ENCODE results near the gene SDK2.

Gene SDK2

GRCh38 chr17:73286863-73287296 is 357.4 kb downstream of the SDK2 start:
- DNase-seq: no peak

DNA sequence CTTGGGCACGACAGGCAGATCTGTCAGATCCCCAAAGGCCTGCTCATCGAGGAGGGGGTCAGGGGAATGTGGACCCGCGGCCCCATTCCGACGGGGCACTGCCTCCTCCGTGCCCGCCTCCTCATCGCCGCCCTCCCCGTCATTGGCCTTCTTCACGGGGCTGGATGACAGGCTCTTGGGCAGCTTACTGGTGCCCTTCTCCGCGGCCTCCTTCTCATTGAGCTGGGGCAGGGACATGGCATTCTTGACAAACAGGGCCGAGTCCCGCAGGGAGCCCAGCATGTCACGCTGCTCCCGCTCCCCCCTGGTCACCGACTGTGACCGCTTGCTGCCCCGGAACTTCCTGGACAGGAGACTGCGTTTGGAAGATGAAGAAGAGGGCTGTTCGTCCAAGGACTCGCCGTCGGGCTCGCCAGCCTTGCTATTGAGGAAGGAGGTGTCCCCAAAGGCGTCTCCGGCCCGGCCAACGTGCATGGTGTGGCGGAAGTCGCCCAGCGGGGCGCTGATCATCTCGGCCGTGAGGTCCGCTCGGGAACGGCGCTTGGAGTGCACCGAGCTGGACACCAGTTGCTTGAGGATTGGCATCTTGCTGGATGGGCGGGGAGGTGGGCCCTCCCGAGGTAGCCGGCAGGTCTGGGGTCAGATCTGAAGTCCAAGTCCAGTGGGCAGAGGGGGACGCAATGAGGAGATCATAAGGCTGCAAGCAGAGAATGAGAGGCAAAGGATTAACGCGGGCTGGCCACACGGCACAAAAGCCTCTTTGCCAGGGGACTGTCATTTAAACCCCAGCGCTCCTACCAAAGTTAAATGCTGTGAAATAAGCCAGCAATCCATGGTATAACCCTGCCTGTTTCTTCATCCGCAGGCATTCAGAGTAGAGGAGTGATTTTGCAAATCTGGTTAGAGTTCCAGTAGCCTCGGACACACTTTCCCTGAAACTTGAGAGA is 358.1 kb downstream of the SDK2 start:
- no peak for DNase-seq

- DNase-seq: no peak
Measured at GRCh38 chr17:73285603-73285908, 358.7 kb downstream of the SDK2 start.

DNA sequence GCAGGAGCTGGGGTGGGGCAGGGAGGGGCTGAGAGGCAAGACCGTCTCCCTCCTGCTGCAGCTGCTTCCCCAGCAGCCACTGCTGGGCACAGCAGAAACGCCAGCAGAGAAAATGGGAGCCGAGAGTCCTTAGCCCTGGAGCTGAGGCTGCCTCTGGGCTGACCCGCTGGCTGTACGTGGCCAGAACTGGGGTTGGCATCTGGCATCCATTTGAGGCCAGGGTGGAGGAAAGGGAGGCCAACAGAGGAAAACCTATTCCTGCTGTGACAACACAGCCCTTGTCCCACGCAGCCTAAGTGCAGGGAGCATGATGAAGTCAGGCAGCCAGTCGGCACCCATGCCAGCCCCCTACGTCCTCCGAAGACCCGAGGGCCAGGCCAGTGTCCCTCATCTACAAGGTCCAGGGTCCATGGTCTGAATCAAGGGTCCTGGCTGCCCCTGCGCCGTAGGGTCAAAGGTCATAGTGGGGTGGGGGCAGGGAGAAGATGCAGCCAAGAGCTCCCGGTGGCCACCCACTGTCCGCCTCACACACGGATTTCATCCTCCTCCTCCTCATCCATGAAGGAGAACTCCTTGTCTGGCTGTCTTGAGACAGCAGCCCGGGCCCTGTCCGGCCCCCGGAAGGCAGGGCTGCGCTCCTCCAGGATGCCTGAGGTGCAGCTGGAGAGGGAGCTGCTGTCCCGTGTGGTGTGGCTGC is 359.2 kb downstream of the SDK2 start:
- no peak for DNase-seq

Data from activated CD4-positive, alpha-beta T cell treated with anti-CD3 and anti-CD28 coated beads for 4 hours (primary cell).